IPS-20b (cell line): ENCODE results near the gene SHLD1.

ENCODE experiments used
- H3K27ac ChIP-seq: one replicate; pipeline ENCODE4 v1.5.1; 2013; ENCODE audit warnings: low read length
- H3K27me3 ChIP-seq: 2 replicates; pipeline ENCODE4 v1.6.1; 2013; ENCODE audit warnings: mild to moderate bottlenecking, low read length, inconsistent platforms; ENCODE audit not compliant: insufficient read depth
- H3K36me3 ChIP-seq: 2 replicates; pipeline ENCODE4 v1.6.1; 2013; ENCODE audit warnings: low read depth, mild to moderate bottlenecking, inconsistent platforms, low read length, moderate library complexity; ENCODE audit not compliant: insufficient read depth
- H3K4me1 ChIP-seq: 2 replicates; pipeline ENCODE4 v1.6.1; 2013; ENCODE audit warnings: mild to moderate bottlenecking, control low read depth, inconsistent platforms, low read length, moderate library complexity; ENCODE audit not compliant: insufficient read depth
- H3K4me3 ChIP-seq: 2 replicates; pipeline ENCODE4 v1.5.1; 2013; ENCODE audit warnings: mild to moderate bottlenecking, low read length, inconsistent platforms
- H3K9ac ChIP-seq: 2 replicates; pipeline ENCODE4 v1.6.1; 2013; ENCODE audit warnings: low read depth, mild to moderate bottlenecking, inconsistent platforms, low read length, moderate library complexity
- H3K9me3 ChIP-seq: 2 replicates; pipeline ENCODE4 v1.6.1; 2013; ENCODE audit warnings: mild to moderate bottlenecking, low read depth, low read length, inconsistent platforms; ENCODE audit not compliant: insufficient read depth

The SHLD1 gene

GRCh38 chr20:5843054-5843592 is 92.9 kb downstream of the SHLD1 start:
- Histone ChIP-seq H3K36me3 (no peaks in the 10 kb centered on the region), H3K4me1 (0 out of 2 replicates have a peak, but pooled peaks cover 3% of the 10 kb centered on the region), H3K9me3 (no peaks in the 10 kb centered on the region), H3K4me3 (no peak overlapping the region), H3K27ac (no peak overlapping the region), H3K9ac (no peak overlapping the region), H3K27me3 (no peaks in the 10 kb centered on the region)

DNA sequence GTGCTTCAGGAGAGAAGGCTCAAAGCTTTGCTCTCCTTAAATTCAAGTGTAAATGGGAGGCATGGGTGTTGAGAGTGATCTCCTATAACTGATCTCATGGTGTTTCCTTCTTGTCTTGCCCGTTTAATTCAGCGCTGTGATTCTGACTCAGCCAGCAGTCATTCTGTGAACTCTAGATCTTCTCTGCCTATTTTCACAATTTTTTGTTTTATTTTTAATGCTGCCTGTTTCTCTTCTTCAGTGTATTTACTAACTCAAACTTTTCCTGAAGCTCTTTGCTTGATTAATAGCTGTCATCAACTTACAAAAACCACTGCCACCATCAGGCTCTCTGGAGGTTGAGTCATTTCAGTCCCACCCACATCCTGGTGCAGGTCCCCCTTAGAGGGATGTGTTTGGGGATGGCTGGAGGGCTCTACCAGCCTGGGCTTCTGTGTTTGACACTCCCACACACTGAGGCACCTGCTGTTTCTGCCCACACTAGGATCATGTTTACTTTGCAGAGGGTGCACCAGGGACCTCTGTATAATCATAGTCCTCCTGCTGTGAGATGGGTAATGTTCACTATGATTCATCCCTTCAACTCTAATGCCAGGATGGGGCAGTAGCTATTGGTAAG is 94.0 kb downstream of the SHLD1 start:
- no peak overlapping the region for H3K9ac ChIP-seq
- no peaks in the 10 kb centered on the region for H3K27me3 ChIP-seq
- no peaks in the 10 kb centered on the region for H3K36me3 ChIP-seq
- H3K4me3 ChIP-seq, result no peak overlapping the region
- 0 out of 2 replicates have a peak, but pooled peaks cover 3% of the 10 kb centered on the region for H3K4me1 ChIP-seq
- H3K27ac ChIP-seq, result no peak overlapping the region
- H3K9me3 ChIP-seq, result no peaks in the 10 kb centered on the region

- no peaks in the 10 kb centered on the region for H3K36me3 ChIP-seq
- 0 out of 2 replicates have a peak, but pooled peaks cover 3% of the 10 kb centered on the region for H3K4me1 ChIP-seq
- H3K27ac ChIP-seq, result no peak overlapping the region
- H3K27me3 ChIP-seq, result no peaks in the 10 kb centered on the region
- H3K9ac ChIP-seq, result no peak overlapping the region
- H3K4me3 ChIP-seq, result no peak overlapping the region
- H3K9me3 ChIP-seq, result no peaks in the 10 kb centered on the region
Observed at GRCh38 chr20:5845681-5846615, 95.7 kb downstream of the SHLD1 start.

DNA sequence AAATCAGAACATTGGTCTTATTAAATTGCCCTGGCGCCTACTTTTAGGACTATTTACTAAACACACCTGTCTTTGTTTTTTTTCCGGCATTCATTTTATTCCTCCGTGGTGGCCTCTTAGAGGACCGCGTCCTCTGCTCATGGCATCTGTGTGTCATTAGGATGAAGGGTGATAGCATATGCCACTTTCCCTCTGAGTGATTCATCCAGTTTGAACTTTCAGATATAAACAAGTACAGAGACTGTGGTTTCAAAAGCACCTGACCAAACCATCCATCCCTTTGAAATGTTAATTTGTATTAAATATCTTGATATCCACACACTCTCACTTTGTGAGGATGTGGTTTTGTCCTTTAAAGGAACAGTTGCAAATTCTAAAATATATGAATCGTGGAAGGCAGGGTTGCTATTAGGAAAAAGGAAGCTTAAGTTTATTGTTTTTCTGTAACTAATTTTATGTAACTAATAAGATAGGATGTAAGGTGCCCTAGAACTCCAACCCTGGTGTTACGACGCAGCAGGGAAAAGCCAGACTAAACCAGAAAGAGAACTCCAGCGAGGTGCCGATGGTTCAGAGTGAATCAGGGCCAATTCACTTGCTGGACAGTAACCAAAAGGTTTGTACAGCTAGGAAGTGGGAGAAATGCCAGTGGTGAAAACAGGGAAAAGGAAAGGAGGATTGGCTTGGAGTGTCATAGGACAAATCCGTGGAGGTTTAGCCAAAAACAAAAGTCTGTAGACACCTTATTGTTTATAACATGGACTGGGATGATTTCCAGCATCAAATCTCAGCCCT is 98.7 kb downstream of the SHLD1 start:
- H3K9ac ChIP-seq, result no peak overlapping the region
- no peaks in the 10 kb centered on the region for H3K27me3 ChIP-seq
- 0 out of 2 replicates have a peak, but pooled peaks cover 3% of the 10 kb centered on the region for H3K4me1 ChIP-seq
- H3K27ac ChIP-seq, result no peak overlapping the region
- H3K9me3 ChIP-seq, result no peaks in the 10 kb centered on the region
- H3K4me3 ChIP-seq, result no peak overlapping the region
- H3K36me3 ChIP-seq, result no peaks in the 10 kb centered on the region

- Histone ChIP-seq H3K9me3 (no peaks in the 10 kb centered on the region), H3K27me3 (no peaks in the 10 kb centered on the region), H3K36me3 (no peaks in the 10 kb centered on the region), H3K4me3 (no peak overlapping the region), H3K9ac (no peak overlapping the region), H3K4me1 (no peaks in the 10 kb centered on the region), H3K27ac (no peak overlapping the region)
Observed at GRCh38 chr20:5855939-5856338, 105.7 kb downstream of the SHLD1 start.

DNA sequence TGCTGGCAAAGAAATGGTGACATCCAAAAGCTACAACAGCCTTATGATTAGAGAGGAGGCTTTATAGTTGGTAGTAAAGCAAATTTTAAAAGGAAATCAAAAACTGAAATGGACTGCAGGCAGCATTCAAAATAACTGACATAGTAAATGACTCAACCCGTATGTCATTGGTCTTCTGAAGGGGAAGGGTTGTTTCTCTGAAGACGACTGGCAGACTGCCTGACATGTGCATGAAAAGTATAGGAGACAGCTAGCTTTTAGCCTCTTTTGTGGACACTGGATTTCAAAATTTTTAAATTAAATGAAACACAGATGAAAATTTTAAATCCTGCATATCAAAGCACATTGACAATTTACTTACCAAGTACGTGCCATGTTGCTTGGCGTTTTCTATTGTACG is 109.4 kb downstream of the SHLD1 start:
- Histone ChIP-seq H3K27me3 (no peaks in the 10 kb centered on the region), H3K27ac (no peak overlapping the region), H3K4me1 (no peaks in the 10 kb centered on the region; the same call in 1 of the 2 replicates), H3K9me3 (no peaks in the 10 kb centered on the region), H3K9ac (no peak overlapping the region), H3K4me3 (no peak overlapping the region), H3K36me3 (no peaks in the 10 kb centered on the region)

GRCh38 chr20:5862703-5863039 is 112.5 kb downstream of the SHLD1 start:
- no peaks in the 10 kb centered on the region for H3K36me3 ChIP-seq
- H3K9me3 ChIP-seq, result no peaks in the 10 kb centered on the region
- H3K4me3 ChIP-seq, result no peak overlapping the region
- no peaks in the 10 kb centered on the region; the same call in 1 of the 2 replicates for H3K4me1 ChIP-seq
- no peaks in the 10 kb centered on the region for H3K27me3 ChIP-seq
- no peak overlapping the region for H3K27ac ChIP-seq
- no peak overlapping the region for H3K9ac ChIP-seq

DNA sequence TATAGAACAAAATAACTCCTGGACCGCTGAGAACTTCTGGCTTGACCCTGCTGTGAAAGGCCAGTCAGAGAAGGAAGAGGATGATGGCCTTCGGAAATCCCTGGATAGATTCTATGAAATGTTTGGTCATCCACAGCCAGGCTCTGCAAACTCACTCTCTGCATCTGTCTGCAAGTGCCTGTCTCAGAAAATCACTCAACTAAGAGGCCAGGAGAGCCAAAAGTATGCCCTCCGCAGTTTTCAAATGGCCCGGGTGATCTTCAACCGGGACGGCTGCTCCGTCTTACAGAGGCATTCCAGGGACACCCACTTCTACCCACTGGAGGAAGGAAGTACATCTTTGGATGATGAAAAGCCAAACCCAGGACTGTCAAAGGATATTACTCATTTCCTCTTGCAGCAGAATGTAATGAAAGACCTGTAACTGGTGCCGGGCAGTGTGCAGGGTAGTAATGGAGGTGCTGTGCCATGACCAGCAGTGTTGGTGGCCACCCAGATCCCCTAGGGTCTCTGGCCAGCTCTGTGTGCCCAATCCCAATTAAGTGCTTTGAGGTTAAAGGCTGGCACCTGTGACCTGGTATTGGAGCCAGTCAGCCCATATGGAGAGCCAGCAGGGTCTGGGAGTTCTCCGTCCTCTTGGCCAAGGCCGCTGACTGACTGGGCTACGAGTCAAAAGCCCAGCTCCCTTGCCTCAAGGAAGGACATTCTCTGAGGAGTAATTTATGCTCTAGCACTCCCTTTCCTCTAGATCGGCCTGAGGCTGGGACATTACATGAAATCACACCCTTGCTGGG is 113.0 kb downstream of the SHLD1 start:
- H3K4me3 ChIP-seq, result no peak overlapping the region
- H3K27ac ChIP-seq, result no peak overlapping the region
- no peaks in the 10 kb centered on the region; the same call in 1 of the 2 replicates for H3K4me1 ChIP-seq

GRCh38 chr20:5864428-5864827 is 114.2 kb downstream of the SHLD1 start:
- Histone ChIP-seq H3K9ac (no peak overlapping the region), H3K9me3 (no peaks in the 10 kb centered on the region), H3K27ac (no peak overlapping the region), H3K36me3 (no peaks in the 10 kb centered on the region), H3K4me3 (no peak overlapping the region), H3K4me1 (no peaks in the 10 kb centered on the region; the same call in 1 of the 2 replicates), H3K27me3 (no peaks in the 10 kb centered on the region)

More for the DNA sequence above, 113.0 kb downstream of the SHLD1 start:
- H3K9ac ChIP-seq, result no peak overlapping the region
- H3K9me3 ChIP-seq, result no peaks in the 10 kb centered on the region
- H3K27me3 ChIP-seq, result no peaks in the 10 kb centered on the region
- H3K36me3 ChIP-seq, result no peaks in the 10 kb centered on the region

DNA sequence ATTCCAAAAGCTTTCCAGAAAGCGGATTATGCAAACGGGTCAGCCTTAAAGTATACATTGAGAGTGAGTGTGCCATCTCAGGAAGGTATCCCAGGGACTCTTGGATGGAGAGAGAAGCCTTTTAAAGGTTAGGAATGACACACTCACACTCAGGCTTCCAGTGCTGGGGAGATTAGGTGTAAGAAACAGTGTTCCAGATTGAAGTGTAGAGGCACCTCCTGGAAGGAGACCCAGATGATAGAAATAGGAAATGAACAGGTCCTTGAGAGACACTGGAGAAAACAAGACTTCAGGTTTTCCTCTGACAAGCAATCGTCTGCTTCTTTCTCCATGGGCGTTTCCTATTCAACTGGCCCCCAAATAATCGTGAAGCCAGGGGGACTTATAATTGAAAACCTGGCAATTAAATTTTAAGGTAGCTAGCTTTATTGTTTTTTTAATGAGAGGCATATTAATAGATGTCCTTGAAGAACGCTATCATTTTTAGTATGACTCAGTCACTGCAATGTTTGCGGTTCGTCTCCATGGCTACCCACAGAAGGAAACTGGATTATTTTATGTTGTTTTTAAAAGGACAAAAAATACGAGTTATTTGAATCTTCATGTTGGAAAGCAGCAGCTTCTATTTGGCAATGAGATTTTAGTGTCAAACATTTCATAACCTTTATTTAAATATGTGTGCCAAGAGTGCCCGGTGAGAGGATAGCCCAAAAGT is 114.8 kb downstream of the SHLD1 start:
- H3K4me3 ChIP-seq, result no peak overlapping the region
- H3K27ac ChIP-seq, result no peak overlapping the region
- H3K9me3 ChIP-seq, result no peaks in the 10 kb centered on the region
- H3K27me3 ChIP-seq, result no peaks in the 10 kb centered on the region
- no peak overlapping the region for H3K9ac ChIP-seq
- H3K36me3 ChIP-seq, result no peaks in the 10 kb centered on the region
- no peaks in the 10 kb centered on the region; the same call in 1 of the 2 replicates for H3K4me1 ChIP-seq
